ENCODE results near the gene FAM83C.
"Not testable (repeated sequence)": the region's sequence is repeated elsewhere in the genome, so short reads cannot be mapped to it uniquely, and the experiment has no call there.

Gene FAM83C

DNA sequence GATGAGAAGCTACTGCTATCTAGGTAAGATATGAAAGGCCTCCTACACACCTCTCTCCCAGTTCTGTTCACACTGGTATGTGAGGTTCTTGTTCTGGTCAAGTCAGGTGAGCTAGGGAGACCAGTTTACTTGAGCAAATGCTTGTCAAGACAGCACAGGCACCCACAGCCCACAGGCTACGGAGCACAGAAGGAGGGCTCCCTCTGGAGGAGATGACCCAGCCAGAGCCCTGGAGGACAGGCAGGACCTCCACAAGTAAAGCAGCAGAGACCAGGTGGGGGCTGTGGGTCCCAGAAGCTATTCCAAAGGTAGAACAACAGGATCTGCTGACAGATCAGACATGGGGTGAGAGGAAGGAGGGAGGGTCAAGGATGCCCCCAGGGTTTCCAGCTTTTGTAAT lies 27.5 kb downstream of the FAM83C start:
- DNase-seq (ENCODE audit: low spot score), result peak; percentile 14

DNA sequence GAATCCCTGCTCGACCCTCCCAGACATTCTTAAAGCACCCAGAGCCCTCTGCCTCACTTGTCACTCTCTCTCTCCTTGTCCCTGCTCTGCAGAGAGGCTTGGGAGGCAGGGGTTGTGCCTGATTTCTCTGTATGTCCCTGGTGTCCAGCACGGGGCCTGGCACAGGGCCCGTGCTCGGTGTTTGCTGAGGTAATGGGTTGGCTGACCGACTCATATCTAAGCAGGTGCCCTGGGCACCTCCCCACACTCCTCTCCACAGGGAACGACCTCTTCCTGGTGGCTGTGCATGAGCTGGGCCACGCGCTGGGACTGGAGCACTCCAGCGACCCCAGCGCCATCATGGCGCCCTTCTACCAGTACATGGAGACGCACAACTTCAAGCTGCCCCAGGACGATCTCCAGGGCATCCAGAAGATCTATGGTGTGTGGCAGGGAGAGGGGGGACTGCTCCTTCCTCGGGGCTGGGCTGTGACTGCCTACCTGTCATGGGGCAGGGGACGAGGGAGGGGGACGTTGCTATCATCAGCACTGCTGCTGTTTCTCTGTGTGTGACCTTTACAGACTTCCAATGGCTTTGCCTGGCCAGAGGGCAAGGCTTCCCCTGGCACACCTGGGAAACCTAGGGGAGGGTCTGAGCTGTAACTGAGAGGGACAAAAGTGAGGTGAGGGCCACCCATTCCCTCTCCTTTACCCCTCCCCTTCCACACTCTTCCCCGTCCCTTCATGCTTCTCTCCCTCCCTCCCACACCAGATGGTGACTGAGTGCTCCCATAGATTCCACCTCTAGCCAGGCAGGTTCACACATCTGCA lies 28.5 kb downstream of the FAM83C start:
- DNase-seq (ENCODE audit: low spot score), result peak; percentile 53

DNA sequence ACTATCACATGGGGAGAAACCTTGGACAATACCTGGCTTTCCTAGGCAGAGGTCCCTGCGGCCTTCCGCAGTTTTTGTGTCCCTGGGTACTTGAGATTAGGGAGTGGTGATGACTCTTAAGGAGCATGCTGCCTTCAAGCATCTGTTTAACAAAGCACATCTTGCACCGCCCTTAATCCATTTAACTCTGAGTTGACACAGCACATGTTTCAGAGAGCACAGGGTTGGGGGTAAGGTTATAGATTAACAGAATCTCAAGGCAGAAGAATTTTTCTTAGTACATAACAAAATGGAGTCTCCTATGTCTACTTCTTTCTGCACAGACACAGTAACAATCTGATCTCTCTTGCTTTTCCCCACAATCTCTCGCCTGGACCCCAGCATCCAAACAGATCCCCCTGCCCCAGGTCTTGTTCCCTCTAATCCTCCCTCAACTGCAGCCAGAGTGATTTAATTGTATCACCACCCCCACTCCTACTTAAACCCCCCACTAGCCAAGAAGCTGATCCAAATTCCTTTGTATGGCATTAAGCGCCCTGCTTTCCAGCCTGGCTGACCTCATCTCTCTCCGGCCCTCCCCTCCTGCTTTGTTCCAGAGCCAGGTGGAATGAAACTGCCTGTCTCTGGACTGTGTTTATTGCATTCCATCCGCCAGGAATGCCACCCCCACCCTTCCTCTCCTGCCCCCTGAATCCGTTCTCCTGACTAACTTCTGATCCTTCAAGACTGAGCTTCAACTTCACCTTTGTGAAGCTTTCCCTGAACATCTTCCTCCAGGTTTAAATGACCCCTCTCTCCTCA lies 29.3 kb downstream of the FAM83C start:
- peak; percentile 61 for DNase-seq (ENCODE audit: low spot score)

DNA sequence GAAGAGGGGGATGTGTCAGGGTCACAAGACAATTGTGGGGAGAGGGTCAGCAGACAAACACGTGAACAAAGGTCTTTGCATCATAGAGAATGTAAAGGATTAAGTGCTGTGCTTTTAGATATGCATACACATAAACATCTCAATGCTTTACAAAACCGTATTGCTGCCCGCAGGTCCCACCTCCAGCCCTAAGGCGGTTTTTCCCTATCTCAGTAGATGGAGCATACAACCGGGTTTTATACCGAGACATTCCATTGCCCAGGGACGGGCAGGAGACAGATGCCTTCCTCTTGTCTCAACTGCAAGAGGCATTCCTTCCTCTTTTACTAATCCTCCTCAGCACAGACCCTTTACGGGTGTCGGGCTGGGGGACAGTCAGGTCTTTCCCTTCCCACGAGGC lies 29.9 kb downstream of the FAM83C start:
- not testable (repeated sequence) for DNase-seq (ENCODE audit: low spot score)

DNA sequence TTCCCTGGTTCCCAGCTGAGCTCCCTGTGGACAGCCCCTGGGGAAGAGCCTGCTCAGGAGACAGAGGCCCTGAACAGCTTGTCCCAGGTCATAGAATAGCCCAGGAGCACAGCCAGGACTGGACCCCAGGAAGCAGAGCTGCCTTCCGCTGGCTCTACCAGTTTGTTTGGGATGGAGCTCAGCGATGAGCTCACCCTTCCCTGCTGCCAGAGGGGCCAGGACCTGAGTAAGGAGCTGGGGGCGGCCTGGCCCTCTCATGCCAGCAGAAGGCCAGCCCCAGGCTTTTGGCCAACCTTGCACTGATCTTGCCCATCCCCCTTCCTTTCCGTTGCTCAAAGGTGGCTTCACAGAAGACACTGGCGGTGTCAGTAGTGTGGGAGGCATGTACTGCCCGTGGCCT lies 31.8 kb downstream of the FAM83C start:
- DNase-seq (ENCODE audit: low spot score), result no peak

DNA sequence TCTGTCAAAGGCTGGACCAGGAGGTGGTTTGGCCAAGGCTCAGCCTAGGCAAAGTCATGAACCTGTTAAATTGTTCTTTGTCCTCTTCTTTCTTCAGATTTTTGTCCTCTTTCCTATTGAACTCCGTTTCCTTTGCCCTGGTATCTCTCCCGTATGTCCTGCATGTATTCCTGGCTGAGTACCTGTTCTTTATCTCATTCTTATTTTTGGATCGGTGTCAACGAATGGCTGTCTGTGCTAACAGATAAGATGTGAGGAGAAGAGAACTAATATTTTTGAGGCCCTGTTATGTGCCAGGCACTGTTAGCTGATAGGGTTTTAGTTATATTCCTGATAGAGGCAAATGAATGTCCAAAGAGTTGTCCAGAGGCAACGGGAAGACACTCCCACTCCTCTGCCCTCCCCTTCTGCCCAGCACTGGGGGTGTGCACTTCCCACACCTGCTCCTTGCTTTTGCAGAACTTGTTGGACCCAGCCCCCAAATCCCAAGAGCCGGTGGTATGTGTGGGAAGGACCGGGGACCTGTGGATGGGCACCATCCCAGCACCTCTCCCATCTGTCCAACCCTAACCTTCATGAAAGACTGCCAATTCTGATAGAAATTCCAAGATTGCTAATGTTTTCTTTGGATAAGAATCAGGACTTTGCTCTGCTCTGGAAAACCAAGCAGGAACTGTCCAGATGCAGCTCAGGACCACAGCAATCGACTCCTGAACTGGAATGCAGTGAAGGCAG lies 34.9 kb downstream of the FAM83C start:
- DNase-seq (ENCODE audit: low spot score), result no peak

DNA sequence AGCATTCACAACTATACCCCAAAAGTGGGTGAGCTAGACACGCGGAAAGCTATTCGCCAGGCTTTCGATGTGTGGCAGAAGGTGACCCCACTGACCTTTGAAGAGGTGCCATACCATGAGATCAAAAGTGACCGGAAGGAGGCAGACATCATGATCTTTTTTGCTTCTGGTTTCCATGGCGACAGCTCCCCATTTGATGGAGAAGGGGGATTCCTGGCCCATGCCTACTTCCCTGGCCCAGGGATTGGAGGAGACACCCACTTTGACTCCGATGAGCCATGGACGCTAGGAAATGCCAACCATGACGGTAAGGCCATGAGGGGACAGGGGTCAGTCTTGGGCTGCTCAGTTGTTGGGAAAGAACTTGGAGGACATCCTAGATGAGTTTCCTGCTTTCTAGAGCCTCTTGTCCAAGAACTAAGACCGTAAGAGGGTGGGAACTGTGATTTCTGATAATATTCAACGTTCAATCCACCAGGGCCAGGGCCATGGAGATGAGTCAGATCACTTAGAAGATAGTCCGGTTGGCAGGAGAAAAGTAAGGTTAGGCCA lies 37.7 kb downstream of the FAM83C start:
- no peak for DNase-seq (ENCODE audit: low spot score)

DNA sequence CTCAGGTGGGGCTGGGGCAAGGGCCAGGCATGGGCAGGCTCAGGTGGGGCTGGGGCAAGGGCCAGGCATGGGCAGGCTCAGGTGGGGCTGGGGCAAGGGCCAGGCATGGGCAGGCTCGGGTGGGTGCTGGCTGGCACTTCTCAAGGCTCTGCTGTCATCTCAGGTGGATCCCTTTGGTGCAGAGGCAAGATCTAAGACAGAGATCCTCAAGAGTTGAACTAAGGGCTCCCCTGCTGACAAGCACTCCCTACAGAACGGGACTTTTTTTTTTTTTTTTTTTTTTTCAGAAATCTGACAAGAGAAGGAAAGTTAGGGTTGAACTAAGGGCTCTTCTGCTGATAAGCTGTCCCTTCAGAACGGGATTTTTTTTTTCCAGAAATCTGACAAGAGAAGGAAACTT lies 39.2 kb downstream of the FAM83C start:
- DNase-seq (ENCODE audit: low spot score), result no peak

DNA sequence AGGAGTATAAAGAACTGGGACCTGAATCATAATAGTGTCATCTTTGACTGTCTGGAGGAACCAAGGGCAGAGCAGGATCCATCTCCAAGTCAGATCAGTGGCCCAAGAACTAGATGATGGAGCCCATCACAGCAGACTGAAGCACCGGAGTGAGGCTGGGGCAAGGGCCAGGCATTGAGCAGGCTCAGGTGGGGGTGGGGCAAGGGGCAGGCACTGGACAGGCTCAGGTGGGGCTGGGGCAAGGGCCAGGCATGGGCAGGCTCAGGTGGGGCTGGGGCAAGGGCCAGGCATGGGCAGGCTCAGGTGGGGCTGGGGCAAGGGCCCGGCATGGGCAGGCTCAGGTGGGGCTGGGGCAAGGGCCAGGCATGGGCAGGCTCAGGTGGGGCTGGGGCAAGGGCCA lies 39.6 kb downstream of the FAM83C start:
- DNase-seq (ENCODE audit: low spot score), result not testable (repeated sequence)

DNA sequence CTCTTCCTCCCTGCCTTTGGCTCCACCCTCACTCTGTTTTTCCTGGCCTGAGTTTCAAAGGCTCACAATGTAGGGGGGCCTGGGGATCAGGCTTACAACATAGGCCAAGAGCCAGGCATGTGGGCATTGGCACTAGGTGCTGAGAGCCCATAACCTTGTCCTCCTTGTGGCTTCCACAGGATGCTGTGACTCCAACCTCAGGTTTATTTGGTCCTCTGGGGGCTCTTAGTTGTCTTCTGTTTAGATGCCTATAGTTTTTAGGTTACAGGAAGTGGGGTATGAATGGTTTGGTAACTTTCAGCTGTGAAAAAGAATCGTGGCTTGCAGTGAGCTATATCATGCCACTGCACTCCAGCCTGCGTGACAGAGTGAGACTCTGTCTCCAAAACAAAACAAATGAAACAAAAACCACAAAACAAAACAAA lies 40.2 kb downstream of the FAM83C start:
- no peak for DNase-seq (ENCODE audit: low spot score)

DNA sequence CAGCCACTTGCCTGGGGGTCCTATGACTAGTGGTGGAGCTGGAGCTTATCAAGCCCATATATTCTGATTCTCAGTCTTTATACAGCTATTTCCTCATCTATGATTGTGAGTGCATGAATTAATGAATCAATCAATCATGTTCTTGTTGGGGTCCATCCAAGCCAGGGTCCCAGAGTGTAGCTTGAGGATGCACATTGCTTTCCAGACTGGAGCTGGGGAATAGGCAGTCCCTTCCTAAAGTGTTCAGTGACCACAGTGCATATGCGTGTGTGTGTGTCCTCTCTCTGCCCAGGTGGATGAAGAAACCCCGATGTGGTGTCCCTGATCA lies 40.6 kb downstream of the FAM83C start:
- DNase-seq (ENCODE audit: low spot score), result no peak

DNA sequence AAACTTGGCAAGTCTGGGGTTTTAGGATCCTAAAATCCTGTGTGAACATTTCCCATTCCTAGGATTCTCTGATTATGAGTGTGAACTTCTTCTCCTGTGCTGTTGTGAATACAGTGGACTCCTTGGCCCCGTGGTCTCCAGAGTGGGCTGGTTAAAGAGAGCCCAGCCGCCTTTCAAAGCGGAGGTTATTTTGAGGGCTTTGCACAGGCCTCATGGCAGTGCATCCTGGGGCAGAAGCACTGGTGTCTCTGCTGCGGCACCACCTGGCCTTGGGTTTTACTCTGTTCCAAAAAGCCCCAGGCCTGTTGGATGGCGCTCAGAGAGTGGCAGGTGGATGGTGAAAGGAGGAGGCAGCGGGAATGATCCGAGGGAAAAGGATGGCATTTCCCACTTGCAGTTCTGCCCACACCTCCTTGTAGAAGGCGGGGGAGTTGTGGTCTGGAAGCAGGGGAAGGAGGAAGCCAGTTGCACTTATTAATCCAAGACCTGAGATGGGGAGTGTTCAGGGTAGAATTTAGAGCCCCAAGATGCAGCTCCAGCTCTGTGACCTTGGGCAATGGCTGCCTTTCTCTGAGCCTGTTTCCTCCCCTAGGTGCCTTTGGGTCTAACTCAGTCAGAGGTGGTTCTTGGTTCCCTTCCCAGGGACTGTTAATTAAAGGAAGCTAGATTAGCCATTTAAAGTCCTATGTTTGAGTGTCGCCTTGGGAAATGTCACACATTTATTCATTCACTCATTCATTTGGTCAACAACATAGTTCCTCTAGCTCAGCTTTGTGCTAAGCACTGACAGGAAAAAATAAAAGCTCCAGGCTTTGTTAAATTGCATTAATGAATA lies 43.4 kb downstream of the FAM83C start:
- no peak for DNase-seq (ENCODE audit: low spot score)

DNA sequence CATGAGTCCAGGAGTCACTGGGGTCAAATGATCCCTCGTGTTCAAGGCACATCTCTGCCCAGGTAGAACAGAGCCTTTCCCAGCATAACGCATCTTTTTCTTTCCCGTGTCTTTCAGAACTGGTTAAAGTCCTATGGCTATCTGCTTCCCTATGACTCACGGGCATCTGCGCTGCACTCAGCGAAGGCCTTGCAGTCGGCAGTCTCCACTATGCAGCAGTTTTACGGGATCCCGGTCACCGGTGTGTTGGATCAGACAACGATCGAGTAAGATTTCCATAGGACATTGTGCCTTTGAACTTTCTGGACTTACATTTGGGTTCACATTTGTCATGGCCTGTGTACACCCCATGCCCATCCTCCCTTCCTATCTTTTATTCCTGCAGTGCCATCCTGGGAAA lies 45.5 kb downstream of the FAM83C start:
- no peak for DNase-seq (ENCODE audit: low spot score)

DNA sequence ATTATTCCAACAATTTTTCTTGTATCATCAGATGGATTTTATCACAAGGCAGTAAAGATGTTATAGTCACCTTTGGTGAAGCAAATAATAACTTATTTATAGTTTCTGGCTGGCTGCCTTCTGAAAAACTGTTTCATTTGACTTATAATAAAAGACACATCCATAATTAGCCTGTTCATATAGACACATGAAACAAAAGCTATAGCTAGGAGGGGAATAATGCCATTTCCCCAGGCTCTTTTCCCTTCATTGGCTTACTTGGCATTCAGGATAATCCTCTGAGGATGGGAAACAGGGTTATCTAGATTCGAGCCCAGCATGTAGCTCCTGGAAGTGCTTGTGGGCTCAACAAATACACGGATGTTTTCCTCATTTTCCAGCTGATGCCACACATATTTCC lies 48.2 kb downstream of the FAM83C start:
- DNase-seq (ENCODE audit: low spot score), result no peak

DNA sequence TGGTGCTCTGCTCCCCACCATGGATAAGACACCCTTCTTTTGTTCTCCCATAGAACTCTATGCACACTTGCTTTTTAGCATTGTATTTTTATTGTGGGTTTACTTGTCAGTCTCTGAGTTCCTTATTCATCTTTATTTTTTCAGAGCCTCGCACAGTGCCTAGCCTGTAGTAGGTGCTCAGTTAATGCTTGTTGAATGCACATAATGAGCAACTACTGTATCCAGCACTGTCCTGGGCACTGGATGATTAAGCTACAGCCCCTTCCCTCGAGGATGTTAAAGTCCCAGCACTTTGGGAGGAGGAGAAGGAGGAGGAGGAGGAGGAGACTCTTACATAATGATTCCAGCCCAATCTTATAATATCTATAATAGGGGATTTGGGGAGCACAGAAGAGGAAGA lies 48.9 kb downstream of the FAM83C start:
- no peak for DNase-seq (ENCODE audit: low spot score)

DNA sequence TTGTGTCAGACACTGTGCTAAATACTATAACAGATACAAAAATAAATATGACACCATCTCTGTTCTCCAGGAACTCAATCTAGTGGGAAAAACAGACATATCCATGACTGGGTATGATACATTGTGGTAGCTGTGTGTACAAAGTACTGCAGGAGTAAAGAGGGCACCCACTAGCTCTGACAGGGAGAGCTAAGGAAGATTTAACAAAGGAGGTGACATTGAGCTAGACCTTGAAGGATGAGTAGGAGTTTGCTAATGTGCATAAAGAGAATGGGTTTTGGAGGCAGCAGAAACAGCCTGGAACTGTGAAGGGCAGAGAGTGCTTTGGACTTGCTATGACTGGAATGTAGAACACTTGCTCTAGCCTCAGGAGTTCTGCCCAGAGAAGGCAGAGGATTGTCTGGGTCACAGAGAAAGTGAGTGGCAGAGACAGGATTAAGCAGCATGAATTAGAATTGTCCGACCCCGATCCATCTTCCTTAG lies 51.4 kb downstream of the FAM83C start:
- DNase-seq (ENCODE audit: low spot score), result no peak

DNA sequence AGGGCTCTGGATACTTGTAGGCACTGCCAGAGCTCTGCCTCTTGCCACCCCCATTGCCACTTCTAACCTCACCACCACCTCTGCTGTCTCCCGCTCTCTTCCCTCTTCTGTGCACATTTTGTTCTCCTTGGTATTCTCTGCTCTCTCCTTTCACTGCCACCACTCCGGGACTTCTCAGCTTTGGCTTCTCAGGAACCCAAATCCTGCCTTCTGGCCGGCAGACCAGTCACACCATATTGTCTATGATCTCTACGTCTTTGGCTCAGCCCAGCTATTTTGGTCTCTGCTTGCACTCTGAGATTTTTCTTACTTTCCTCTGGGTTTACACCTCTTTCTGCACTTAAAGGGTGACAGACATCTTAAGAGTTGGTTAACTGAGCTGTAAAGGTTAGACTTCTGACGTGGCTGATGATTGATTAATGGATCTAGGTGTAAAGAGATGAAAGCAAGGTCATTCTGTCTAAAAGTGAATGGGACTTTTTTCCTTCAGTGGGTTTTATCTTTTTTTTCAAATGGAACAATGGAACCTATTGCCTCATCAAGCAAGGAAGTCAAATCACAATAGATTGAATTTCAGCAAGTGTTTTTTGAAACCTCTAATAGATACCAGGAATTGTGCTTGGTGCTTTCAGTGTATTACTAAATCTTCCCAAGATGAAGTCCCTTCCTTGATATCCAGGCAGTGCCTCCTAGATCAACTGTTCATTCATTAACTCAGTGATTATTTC lies 52.0 kb downstream of the FAM83C start:
- DNase-seq (ENCODE audit: low spot score), result no peak

DNA sequence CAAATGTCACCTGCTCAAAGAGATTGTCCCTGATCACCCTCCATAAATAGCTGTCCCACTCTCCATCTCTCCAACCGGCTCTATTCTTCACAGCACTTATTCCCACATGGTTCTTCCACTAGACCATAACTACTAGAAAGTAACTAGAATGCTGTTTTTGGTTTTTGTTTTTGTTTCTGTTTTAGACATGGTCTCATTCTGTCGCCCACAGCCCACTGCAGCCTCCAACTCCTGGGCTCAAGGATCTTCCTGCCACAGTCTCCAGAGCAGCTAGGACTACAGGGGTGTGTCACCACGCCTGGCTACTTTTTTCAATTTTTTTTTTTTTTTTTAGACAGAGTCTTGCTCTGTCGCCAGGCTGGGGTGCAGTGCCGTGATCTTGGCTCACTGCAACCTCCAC lies 53.5 kb downstream of the FAM83C start:
- no peak for DNase-seq (ENCODE audit: low spot score)

DNA sequence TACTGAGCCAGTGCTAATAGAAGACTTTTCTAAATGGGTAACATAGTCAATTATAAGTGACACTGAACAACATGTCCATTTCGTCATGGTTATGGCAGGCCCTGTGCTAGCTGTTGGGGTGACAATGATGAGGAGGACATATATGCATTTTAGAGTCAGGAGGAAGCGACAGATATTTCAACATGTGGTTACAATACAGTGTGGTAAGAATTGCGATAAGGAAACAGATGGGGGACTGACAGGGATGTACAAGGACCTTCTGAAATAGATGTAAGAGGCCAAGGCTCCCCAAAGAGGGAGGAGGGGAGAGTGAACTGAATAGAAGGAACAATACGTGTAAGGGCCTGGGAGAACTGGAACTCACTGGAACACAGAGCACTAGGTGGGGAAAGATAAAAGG lies 54.1 kb downstream of the FAM83C start:
- no peak for DNase-seq (ENCODE audit: low spot score)

DNA sequence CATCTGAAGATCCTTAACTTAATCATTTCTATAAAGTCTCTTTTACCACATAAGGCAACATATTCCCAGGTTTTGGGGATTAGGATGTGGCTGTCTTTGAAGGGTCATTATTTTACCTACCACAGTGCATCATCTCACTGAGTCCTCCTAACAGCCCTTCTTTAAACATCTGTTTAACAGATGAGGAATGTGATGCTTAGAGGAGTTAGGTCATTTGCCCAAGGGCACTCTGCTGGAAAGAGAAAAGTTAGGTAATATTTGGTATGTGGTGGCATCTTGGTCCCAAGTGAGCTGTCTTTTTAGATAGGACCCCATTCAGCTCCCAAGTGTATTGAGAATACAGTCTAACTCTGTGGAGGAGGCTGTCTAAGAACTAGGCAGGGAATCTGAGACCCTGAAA lies 54.7 kb downstream of the FAM83C start:
- no peak for DNase-seq (ENCODE audit: low spot score)

DNA sequence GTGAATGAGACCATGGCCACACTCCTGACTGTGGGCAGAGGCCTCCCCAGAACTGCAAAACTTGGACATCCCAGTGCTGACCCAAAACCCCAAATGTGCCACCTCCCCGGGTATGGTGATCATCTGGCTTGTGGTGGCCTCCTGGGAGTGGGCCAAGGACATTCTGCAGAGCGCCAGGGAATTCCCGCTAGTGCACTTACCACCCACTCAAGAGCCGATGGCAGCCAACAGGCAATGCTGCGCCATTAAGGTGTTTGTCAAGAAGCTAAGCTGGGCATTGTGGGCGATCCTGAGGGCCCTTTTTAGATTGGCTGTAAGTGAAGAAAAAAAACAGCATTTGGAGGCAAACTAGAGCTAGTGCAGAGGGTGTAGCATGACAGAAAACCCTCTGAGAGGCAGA lies 56.3 kb downstream of the FAM83C start:
- DNase-seq (ENCODE audit: low spot score), result no peak
